DND-41 (cell line): Measurements from ENCODE around the gene PRTFDC1.

Experiments used
- EZH2 ChIP-seq: IDR thresholded peaks from 3 replicates; pipeline ENCODE4 v1.6.1; 2012; ENCODE audit warnings: borderline replicate concordance, low read depth, mild to moderate bottlenecking, moderate library complexity, low read length, inconsistent platforms; ENCODE audit not compliant: severe bottlenecking
- TF ChIP-seq, protein P1 (sequence below): IDR thresholded peaks from 2 replicates; pipeline ENCODE4 v1.5.1; 2012; ENCODE audit warnings: borderline replicate concordance, low read length, moderate library complexity, mild to moderate bottlenecking; ENCODE audit not compliant: poor library complexity, severe bottlenecking; ENCODE audit errors: extremely low read depth

DNA sequence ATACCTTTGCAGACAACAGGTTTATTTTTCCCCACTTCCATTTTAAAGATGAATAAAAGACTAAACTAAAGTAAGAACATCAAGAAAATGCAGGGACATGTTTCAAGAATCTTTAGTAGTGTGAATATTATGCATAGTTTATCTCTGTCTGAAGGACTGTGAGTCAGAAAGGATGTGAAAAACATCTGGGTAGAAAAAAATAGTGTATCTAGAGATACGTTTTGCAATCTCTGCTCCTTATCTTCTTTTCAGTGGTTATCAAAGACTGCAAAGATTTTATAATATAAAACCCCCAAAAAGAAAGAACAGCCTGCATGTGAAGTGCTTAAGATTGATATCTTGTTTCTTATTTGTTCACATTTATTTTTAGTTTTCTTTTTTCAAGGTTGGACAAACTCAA is 126.9 kb downstream of the PRTFDC1 start:
- TF ChIP-seq, protein P1, sequence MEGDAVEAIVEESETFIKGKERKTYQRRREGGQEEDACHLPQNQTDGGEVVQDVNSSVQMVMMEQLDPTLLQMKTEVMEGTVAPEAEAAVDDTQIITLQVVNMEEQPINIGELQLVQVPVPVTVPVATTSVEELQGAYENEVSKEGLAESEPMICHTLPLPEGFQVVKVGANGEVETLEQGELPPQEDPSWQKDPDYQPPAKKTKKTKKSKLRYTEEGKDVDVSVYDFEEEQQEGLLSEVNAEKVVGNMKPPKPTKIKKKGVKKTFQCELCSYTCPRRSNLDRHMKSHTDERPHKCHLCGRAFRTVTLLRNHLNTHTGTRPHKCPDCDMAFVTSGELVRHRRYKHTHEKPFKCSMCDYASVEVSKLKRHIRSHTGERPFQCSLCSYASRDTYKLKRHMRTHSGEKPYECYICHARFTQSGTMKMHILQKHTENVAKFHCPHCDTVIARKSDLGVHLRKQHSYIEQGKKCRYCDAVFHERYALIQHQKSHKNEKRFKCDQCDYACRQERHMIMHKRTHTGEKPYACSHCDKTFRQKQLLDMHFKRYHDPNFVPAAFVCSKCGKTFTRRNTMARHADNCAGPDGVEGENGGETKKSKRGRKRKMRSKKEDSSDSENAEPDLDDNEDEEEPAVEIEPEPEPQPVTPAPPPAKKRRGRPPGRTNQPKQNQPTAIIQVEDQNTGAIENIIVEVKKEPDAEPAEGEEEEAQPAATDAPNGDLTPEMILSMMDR = no peak
- no peak for TF ChIP-seq EZH2
